HFFc6 (cell line): ENCODE data around the gene TAX1BP3. TPM values are rescaled to one million over a fixed set of nuclear protein-coding genes. Genes with fewer than 3 reads are reported as not detected.
"Not testable (repeated sequence)": the region's sequence is repeated elsewhere in the genome, so short reads cannot be mapped to it uniquely, and the experiment has no call there.

ENCODE experiments used
- DNase-seq: peaks from one replicate; pipeline ENCODE4 v3.0.0-alpha.2; 2018
- H3K27ac Mint-ChIP-seq: 2 replicates; pipeline ENCODE4 v1.8.0; 2020; ENCODE audit warnings: mild to moderate bottlenecking, mixed read lengths
- H3K27me3 Mint-ChIP-seq: 2 replicates; pipeline ENCODE4 v1.8.0; 2021; ENCODE audit warnings: mild to moderate bottlenecking, moderate library complexity, mixed read lengths; ENCODE audit not compliant: insufficient read depth
- H3K36me3 Mint-ChIP-seq: 2 replicates; pipeline ENCODE4 v1.8.0; 2021; ENCODE audit warnings: low read depth, mixed read lengths
- H3K4me1 Mint-ChIP-seq: 2 replicates; pipeline ENCODE4 v1.8.0; 2020; ENCODE audit warnings: low read depth, mixed read lengths
- H3K4me3 Mint-ChIP-seq: 2 replicates; pipeline ENCODE4 v1.8.0; 2020; ENCODE audit warnings: mild to moderate bottlenecking, moderate library complexity, mixed read lengths
- H3K9me3 Mint-ChIP-seq: 2 replicates; pipeline ENCODE4 v1.8.0; 2020; ENCODE audit warnings: mild to moderate bottlenecking, mixed read lengths
- CTCF ChIP-seq: fragments of 200-600 bp; sonication (generic); IDR thresholded peaks from 2 replicates; pipeline ENCODE4 v1.5.0; 2021; ENCODE audit warnings: antibody characterized with exemption, mild to moderate bottlenecking
- long read RNA-seq: library from polyadenylated mRNA; unstranded; transcript quantifications from one replicate; pipeline ENCODE4 v2.0.0, GENCODE V29; 2019
- total RNA-seq, 6 experiments: library from RNA; stranded (reverse); fragmentation: NEBNext Ultra II Directional; extraction: Animal tissue kit (Norgen Biotek cat#: 25700); gene quantifications; 2 replicates in 1 of 6; 3 replicates in 5 of 6; pipeline ENCODE4 v1.2.3, GENCODE V29; 2021

TAX1BP3 gene
- total RNA-seq, result 100 to 1,000 TPM; 289 to 336 (median 313) TPM
- long read RNA-seq, transcript TAX1BP3-201 (4 exons, 1,377 nt), result major isoform, 33 of 53 reads
- long read RNA-seq, partial matches to known transcripts, result 2 of 53 reads
- long read RNA-seq, other reads (novel, unspliced or antisense), result 14 of 53 reads

GRCh38 chr17:3668279-3669084 is at the start of gene TAX1BP3, which contains the start of gene EMC6:
TAX1BP3 (minus strand) TSS chr17:3668578; CDS start chr17:3668526, 52 bp downstream.
EMC6 (plus strand) TSS chr17:3668812; CDS start chr17:3669147, 335 bp downstream.
- H3K27me3 Mint-ChIP-seq, result peaks cover 3% of the 10 kb centered on the region; the same call in 1 of the 2 replicates
- peaks cover 30% of the 10 kb centered on the region for H3K36me3 Mint-ChIP-seq
- no peak for TF ChIP-seq CTCF
- H3K27ac Mint-ChIP-seq, result peak within 1 kb of the TSS; percentile 88
- H3K4me1 Mint-ChIP-seq, result peaks cover 27% of the 10 kb centered on the region
- peak within 1 kb of the TSS; percentile 93 for H3K4me3 Mint-ChIP-seq
- peak; percentile 96 for DNase-seq
- H3K9me3 Mint-ChIP-seq, result no peaks in the 10 kb centered on the region

GRCh38 chr17:3715296-3715695 is 46.9 kb upstream of the TAX1BP3 start:
- Mint-ChIP-seq H3K27ac (no peak overlapping the region), H3K4me1 (peaks cover 31% of the 10 kb centered on the region), H3K4me3 (no peak overlapping the region), H3K9me3 (no peaks in the 10 kb centered on the region), H3K36me3 (peaks cover 20% of the 10 kb centered on the region), H3K27me3 (no peaks in the 10 kb centered on the region; the same call in 1 of the 2 replicates)
- no peak for TF ChIP-seq CTCF
- no peak for DNase-seq

GRCh38 chr17:3712811-3713463 is 44.6 kb upstream of the TAX1BP3 start:
- Mint-ChIP-seq H3K27ac (no peak overlapping the region), H3K4me1 (peaks cover 12% of the 10 kb centered on the region), H3K36me3 (peaks cover 14% of the 10 kb centered on the region), H3K4me3 (no peak overlapping the region), H3K27me3 (no peaks in the 10 kb centered on the region), H3K9me3 (no peaks in the 10 kb centered on the region)
- no peak for DNase-seq
- TF ChIP-seq CTCF, result no peak

GRCh38 chr17:3710951-3711383 is 42.6 kb upstream of the TAX1BP3 start:
- H3K4me1 Mint-ChIP-seq, result peaks cover 12% of the 10 kb centered on the region
- no peaks in the 10 kb centered on the region for H3K9me3 Mint-ChIP-seq
- H3K27me3 Mint-ChIP-seq, result no peaks in the 10 kb centered on the region
- TF ChIP-seq CTCF, result no peak
- no peak overlapping the region for H3K4me3 Mint-ChIP-seq
- H3K27ac Mint-ChIP-seq, result no peak overlapping the region
- peaks cover 14% of the 10 kb centered on the region for H3K36me3 Mint-ChIP-seq
- DNase-seq, result peak; percentile 10

- no peak for DNase-seq
- Mint-ChIP-seq H3K27me3 (no peaks in the 10 kb centered on the region), H3K36me3 (peaks cover 7% of the 10 kb centered on the region), H3K9me3 (no peaks in the 10 kb centered on the region), H3K27ac (no peak overlapping the region), H3K4me1 (peaks cover 12% of the 10 kb centered on the region), H3K4me3 (no peak overlapping the region)
- no peak for TF ChIP-seq CTCF
Observed at GRCh38 chr17:3708366-3708765, 40.0 kb upstream of the TAX1BP3 start.

- peaks cover 12% of the 10 kb centered on the region for H3K9me3 Mint-ChIP-seq
- DNase-seq, H3K4me1 Mint-ChIP-seq, H3K4me3 Mint-ChIP-seq, H3K27me3 Mint-ChIP-seq, H3K27ac Mint-ChIP-seq: not testable (repeated sequence)
- peaks cover 12% of the 10 kb centered on the region for H3K36me3 Mint-ChIP-seq
Observed at GRCh38 chr17:3705718-3705984, 37.3 kb upstream of the TAX1BP3 start.
